HepG2 (cell line): Measurements from ENCODE around the gene SOWAHA. TPM values are rescaled to one million over a fixed set of nuclear protein-coding genes. Genes with fewer than 3 reads are reported as not detected.
A peak's percentile ranks its signal among the peaks of the same experiment; 100 is the strongest.

Experiments used
- ELF4 ChIP-seq: sonication (generic); formaldehyde crosslinking; IDR thresholded peaks from 2 replicates; pipeline ENCODE4 v1.5.0; 2020; ENCODE audit warnings: missing genetic modification reagents, mild to moderate bottlenecking, moderate library complexity, borderline replicate concordance
- IRX3 ChIP-seq: sonication (generic); formaldehyde crosslinking; IDR thresholded peaks from 2 replicates; pipeline ENCODE4 v1.8.1; 2023; ENCODE audit warnings: mild to moderate bottlenecking, low read depth, missing genetic modification reagents, borderline replicate concordance
- KAT8 ChIP-seq: IDR thresholded peaks from 2 replicates; pipeline ENCODE4 v1.6.1; 2016; ENCODE audit warnings: missing genetic modification reagents, missing compliant biosample characterization
- PAX8 ChIP-seq: sonication (generic); formaldehyde crosslinking; IDR thresholded peaks from 2 replicates; pipeline ENCODE4 v1.8.0; 2022; ENCODE audit warnings: mild to moderate bottlenecking, missing genetic modification reagents, borderline replicate concordance
- RBM39 ChIP-seq: fragments of 200-400 bp; formaldehyde crosslinking; IDR thresholded peaks from one replicate; pipeline ENCODE4 v1.6.1; 2018; ENCODE audit warnings: antibody characterized with exemption, mild to moderate bottlenecking, low read depth, low read length; ENCODE audit not compliant: poor library complexity, severe bottlenecking
- TFDP1 ChIP-seq: IDR thresholded peaks from 2 replicates; pipeline ENCODE4 v1.6.1; 2016; ENCODE audit warnings: missing compliant biosample characterization, missing genetic modification reagents, borderline replicate concordance
- USF2 ChIP-seq, 2 experiments: sonication (generic) in 1 of 2; formaldehyde crosslinking in 1 of 2; IDR thresholded peaks; 2 replicates each; pipeline versions ENCODE4 v1.5.1 to v1.6.1; 2011 to 2020; ENCODE audit warnings: borderline replicate concordance in 1 of 2, low read depth in 1 of 2, low read length in 1 of 2, mild to moderate bottlenecking in 1 of 2, missing genetic modification reagents in 1 of 2, moderate library complexity in 1 of 2
- ZNF292 ChIP-seq: sonication (generic); formaldehyde crosslinking; IDR thresholded peaks from 2 replicates; pipeline ENCODE4 v1.8.1; 2022; ENCODE audit warnings: mild to moderate bottlenecking, low read depth, missing genetic modification reagents, borderline replicate concordance
- ZNF318 ChIP-seq: sonication (generic); formaldehyde crosslinking; IDR thresholded peaks from 2 replicates; pipeline ENCODE4 v1.4.0; 2020; ENCODE audit warnings: mild to moderate bottlenecking, missing genetic modification reagents
- ZNF558 ChIP-seq: sonication (generic); formaldehyde crosslinking; IDR thresholded peaks from 2 replicates; pipeline ENCODE4 v1.9.0; 2022; ENCODE audit warnings: mild to moderate bottlenecking, missing genetic modification reagents, borderline replicate concordance
- ZNF580 ChIP-seq: IDR thresholded peaks from 2 replicates; pipeline ENCODE4 v1.6.1; 2016; ENCODE audit warnings: low read depth, borderline replicate concordance
- ZNF639 ChIP-seq: conservative IDR thresholded peaks from 2 replicates; pipeline ENCODE4 v1.6.1; 2018; ENCODE audit warnings: missing genetic modification reagents
- ZSCAN29 ChIP-seq: sonication (generic); formaldehyde crosslinking; conservative IDR thresholded peaks from 2 replicates; pipeline ENCODE4 v1.4.0; 2020; ENCODE audit warnings: mild to moderate bottlenecking, missing genetic modification reagents
- polyA plus RNA-seq, 8 experiments: library from polyadenylated mRNA; depleted of rRNA in 3 of 8; stranded (reverse) in 7 of 8; unstranded in 1 of 8; fragments of >200 nt; fragmentation: Illumina TruSeq in 4 of 8; extraction: Trizol in 4 of 8; gene quantifications; 2 replicates each; pipeline versions ENCODE4 v1.2.1 to v1.2.3, GENCODE V29; 2011 to 2016; ENCODE audit warnings: low read depth in 4 of 8, missing spikeins in 1 of 8, mixed read lengths in 1 of 8; ENCODE audit not compliant: insufficient read depth in 1 of 8
- total RNA-seq, 5 experiments: library from RNA; depleted of rRNA; stranded (reverse); fragments of >200 nt; fragmentation: Illumina TruSeq; extraction: Trizol; gene quantifications; 2 replicates each; pipeline ENCODE4 v1.2.3, GENCODE V29; 2016; ENCODE audit warnings: low read depth in 1 of 5

Gene SOWAHA
- total and polyA plus RNA-seq, 2 of the 13 experiments (the other 11 are each of a cell fraction or from before 2014, with no cell fraction given): 0.95 to 1.9 TPM

GRCh38 chr5:132829742-132830435 lies 16.8 kb downstream of the SOWAHA start (continued):
- TF ChIP-seq ELF4: no peak
- no peak; the same call in 1 of the 2 replicates for TF ChIP-seq ZNF558 (CRISPR knock-in tag)
- TF ChIP-seq TFDP1 (CRISPR knock-in tag): no peak; the same call in 1 of the 2 replicates
- TF ChIP-seq ZNF639 (CRISPR knock-in tag): 0 out of 2 replicates have a peak, but pooled peaks have one; percentile 55
- no peak for TF ChIP-seq ZSCAN29 (CRISPR knock-in tag)
- TF ChIP-seq RBM39: peak; percentile 65
- no peak; the same call in 1 of the 2 replicates for TF ChIP-seq PAX8 (CRISPR knock-in tag)
- TF ChIP-seq ZNF580 (CRISPR knock-in tag): 0 out of 2 replicates have a peak, but pooled peaks have one; percentile 19
- TF ChIP-seq USF2 (IDR thresholded peaks at IDR 0.05; ENCODE audit: low read depth, low read length): no peak
- TF ChIP-seq USF2 (CRISPR knock-in tag; IDR thresholded peaks at IDR 0.05; ENCODE audit: borderline replicate concordance): no peak; the same call in 1 of the 2 replicates
- TF ChIP-seq ZNF292 (CRISPR knock-in tag): peak; percentile 54; the same call in 1 of the 2 replicates
- TF ChIP-seq KAT8 (CRISPR knock-in tag): no peak
- peak; percentile 34; the same call in 1 of the 2 replicates for TF ChIP-seq IRX3 (CRISPR knock-in tag)
- TF ChIP-seq ZNF318 (CRISPR knock-in tag): no peak
